OCI-LY7 (cell line): ENCODE data around the gene NAB2.

Source experiments
- CTCF ChIP-seq: fragments of 200-600 bp; sonication (generic); conservative IDR thresholded peaks from 2 replicates; pipeline ENCODE4 v1.5.1; 2014; ENCODE audit warnings: mild to moderate bottlenecking, antibody characterized with exemption, low read length, moderate library complexity, mixed read lengths
- EZH2phosphoT487 ChIP-seq: fragments of 200-600 bp; sonication (generic); IDR thresholded peaks from 2 replicates; pipeline ENCODE4 v1.6.1; 2018; ENCODE audit warnings: low read depth, borderline replicate concordance, mild to moderate bottlenecking, mixed run types, antibody characterized with exemption, low read length, moderate library complexity, mixed read lengths

GRCh38 chr12:57097554-57097835, 8.6 kb downstream of the NAB2 start:
- no peak for TF ChIP-seq CTCF
- no peak for TF ChIP-seq EZH2phosphoT487
